ENCODE data around the gene HMCN1. TPM values are rescaled to one million over a fixed set of nuclear protein-coding genes. Genes with fewer than 3 reads are reported as not detected.
"Not testable (repeated sequence)": the region's sequence is repeated elsewhere in the genome, so short reads cannot be mapped to it uniquely, and the experiment has no call there.

The HMCN1 gene
- total and polyA plus RNA-seq, 11 donors, result 2.1 to 14.1 (median 5.6) TPM

- ATAC-seq (no peak), DNase-seq (no peak)
- TF ChIP-seq POLR2A (IDR thresholded peaks at IDR 0.05) (no peak), CTCF (IDR thresholded peaks at IDR 0.05) (no peak)
- no peaks in the 10 kb centered on the region for H3K4me1 ChIP-seq
- H3K4me3 ChIP-seq, result no peak overlapping the region
- H3K27ac ChIP-seq, result no peak overlapping the region
- peaks cover 0 to 8% (median 0%) of the 10 kb centered on the region in 12 donors for H3K9me3 ChIP-seq
- intact Hi-C loops (cut with DNase I), result no loop called here
- H3K27me3 ChIP-seq, result no peaks in the 10 kb centered on the region
- no peaks in the 10 kb centered on the region for H3K36me3 ChIP-seq
Observed at GRCh38 chr1:185880330-185880729, 146.1 kb downstream of the HMCN1 start.

GRCh38 chr1:185880779-185881333 is 146.7 kb downstream of the HMCN1 start:
- TF ChIP-seq CTCF (IDR thresholded peaks at IDR 0.05) (no peak), POLR2A (IDR thresholded peaks at IDR 0.05) (no peak)
- H3K4me3 ChIP-seq, result no peak overlapping the region
- no peaks in the 10 kb centered on the region for H3K4me1 ChIP-seq
- H3K27ac ChIP-seq, result no peak overlapping the region
- DNase-seq, result peak in 1 of 5 donors; percentile 10
- no peaks in the 10 kb centered on the region for H3K27me3 ChIP-seq
- H3K36me3 ChIP-seq, result no peaks in the 10 kb centered on the region
- intact Hi-C loops (cut with DNase I), result no loop called here
- peak in 3 of 4 donors; percentile 33 to 56 (median 52) for ATAC-seq
- WGBS, 4 donors, result 79 to 85% (median 85%) methylated on average over 7 of the region's 7 CpGs
- peaks cover 0 to 8% (median 0%) of the 10 kb centered on the region in 12 donors for H3K9me3 ChIP-seq

GRCh38 chr1:185886046-185886445 is 151.9 kb downstream of the HMCN1 start:
- Histone ChIP-seq H3K27me3 (no peaks in the 10 kb centered on the region), H3K4me1 (no peaks in the 10 kb centered on the region), H3K4me3 (no peak overlapping the region), H3K36me3 (no peaks in the 10 kb centered on the region), H3K9me3 (peaks cover 0 to 4% (median 0%) of the 10 kb centered on the region in 12 donors), H3K27ac (no peak overlapping the region)
- DNase-seq (no peak), ATAC-seq (no peak)
- 75 to 91% (median 81%) methylated on average over 1 of the region's 1 CpG for WGBS, 4 donors
- no peak for TF ChIP-seq POLR2A (IDR thresholded peaks at IDR 0.05)
- TF ChIP-seq CTCF (IDR thresholded peaks at IDR 0.05), result no peak
- intact Hi-C loops (cut with DNase I), result no loop called here

- H3K4me3 ChIP-seq, result no peak overlapping the region
- 88 to 92% (median 91%) methylated on average over 4 of the region's 4 CpGs for WGBS, 4 donors
- H3K27ac ChIP-seq, result no peak overlapping the region
- no peaks in the 10 kb centered on the region for H3K4me1 ChIP-seq
- no peaks in the 10 kb centered on the region for H3K27me3 ChIP-seq
- TF ChIP-seq CTCF (IDR thresholded peaks at IDR 0.05), result no peak
- TF ChIP-seq POLR2A (IDR thresholded peaks at IDR 0.05), result no peak
- intact Hi-C loops (cut with DNase I), result no loop called here
- no peak for ATAC-seq
- H3K9me3 ChIP-seq, result peaks cover 0 to 5% (median 0%) of the 10 kb centered on the region in 12 donors
- no peak for DNase-seq
- H3K36me3 ChIP-seq, result no peaks in the 10 kb centered on the region
Observed at GRCh38 chr1:185886671-185887070, 152.5 kb downstream of the HMCN1 start.

GRCh38 chr1:185892831-185893403 is 158.7 kb downstream of the HMCN1 start:
- H3K36me3 ChIP-seq; H3K27me3 ChIP-seq; H3K4me3 ChIP-seq; H3K27ac ChIP-seq; intact Hi-C loops (cut with DNase I); H3K4me1 ChIP-seq; H3K9me3 ChIP-seq; ATAC-seq; DNase-seq: not testable (repeated sequence)
- 92 to 96% (median 95%) methylated on average over 22 to 26 of the region's 26 CpGs for WGBS, 4 donors

Data from heart left ventricle (tissue), 16 donors.